GM06990 (cell line): Measurements from ENCODE around the gene DHCR7.
"Not testable (repeated sequence)": the region's sequence is repeated elsewhere in the genome, so short reads cannot be mapped to it uniquely, and the experiment has no call there.

Experiments
- DNase-seq: peaks from one replicate; pipeline ENCODE4 v3.0.0-alpha.2; 2011; ENCODE audit not compliant: insufficient read length; ENCODE audit errors: extremely low read depth
- H3K27me3 ChIP-seq: replicated peaks from 2 replicates; pipeline ENCODE4 v1.6.0; 2011; ENCODE audit warnings: low read length; ENCODE audit not compliant: control insufficient read depth, insufficient read depth
- H3K36me3 ChIP-seq: 2 replicates; pipeline ENCODE4 v1.5.1; 2011; ENCODE audit warnings: low read length; ENCODE audit not compliant: control insufficient read depth, insufficient read depth
- H3K4me3 ChIP-seq: replicated peaks from 2 replicates; pipeline ENCODE4 v1.5.1; 2011; ENCODE audit warnings: low read depth, mild to moderate bottlenecking, control low read depth, low read length
- CTCF ChIP-seq: IDR thresholded peaks from 2 replicates; pipeline ENCODE4 v1.5.1; 2011; ENCODE audit warnings: low read length, control low read depth, mild to moderate bottlenecking, inconsistent platforms; ENCODE audit not compliant: insufficient read depth, poor library complexity, severe bottlenecking

Gene DHCR7

GRCh38 chr11:71428861-71429435, 19.2 kb downstream of the DHCR7 start:
- DNase-seq: no peak
- Histone ChIP-seq H3K27me3 (no peaks in the 10 kb centered on the region), H3K4me3 (no peak overlapping the region), H3K36me3 (no peaks in the 10 kb centered on the region; the same call in 1 of the 2 replicates)
- no peak for TF ChIP-seq CTCF

GRCh38 chr11:71426413-71426812, 21.8 kb downstream of the DHCR7 start:
- TF ChIP-seq CTCF: no peak
- no peak for DNase-seq
- H3K4me3 ChIP-seq: no peak overlapping the region

GRCh38 chr11:71425860-71426259, 22.3 kb downstream of the DHCR7 start:
- no peak for DNase-seq
- Histone ChIP-seq H3K36me3 (no peaks in the 10 kb centered on the region; the same call in 1 of the 2 replicates), H3K27me3 (no peaks in the 10 kb centered on the region), H3K4me3 (no peak overlapping the region)
- no peak for TF ChIP-seq CTCF

More at GRCh38 chr11:71426413-71426812, 21.8 kb downstream of the DHCR7 start:
- H3K36me3 ChIP-seq: no peaks in the 10 kb centered on the region; the same call in 1 of the 2 replicates
- no peaks in the 10 kb centered on the region for H3K27me3 ChIP-seq

- H3K36me3 ChIP-seq: no peaks in the 10 kb centered on the region; the same call in 1 of the 2 replicates
- no peaks in the 10 kb centered on the region for H3K27me3 ChIP-seq
- DNase-seq: no peak
- H3K4me3 ChIP-seq: no peak overlapping the region
- peak; percentile 19 for TF ChIP-seq CTCF
Observed at GRCh38 chr11:71425409-71425808, 22.8 kb downstream of the DHCR7 start.

- no peak overlapping the region for H3K4me3 ChIP-seq
- no peak for DNase-seq
Observed at GRCh38 chr11:71423181-71423790, 24.9 kb downstream of the DHCR7 start.

GRCh38 chr11:71422318-71422717, 25.9 kb downstream of the DHCR7 start:
- H3K27me3 ChIP-seq, DNase-seq, H3K4me3 ChIP-seq, H3K36me3 ChIP-seq: not testable (repeated sequence)

More at GRCh38 chr11:71423181-71423790, 24.9 kb downstream of the DHCR7 start:
- Histone ChIP-seq H3K27me3 (no peaks in the 10 kb centered on the region), H3K36me3 (no peaks in the 10 kb centered on the region)
- TF ChIP-seq CTCF: no peak
